ENCODE measurements around the gene UNC13D. TPM values are rescaled to one million over a fixed set of nuclear protein-coding genes. Genes with fewer than 3 reads are reported as not detected.
A peak's percentile ranks its signal among the peaks of the same experiment; 100 is the strongest.

UNC13D gene
- total RNA-seq, 4 donors from 2014 or later = 5.9 to 10.0 (median 9.0) TPM

- no peak for TF ChIP-seq EP300 (IDR thresholded peaks at IDR 0.05)
- no peak for TF ChIP-seq POLR2A (IDR thresholded peaks at IDR 0.05; ENCODE audit: low read depth)
- TF ChIP-seq POLR2AphosphoS5 (IDR thresholded peaks at IDR 0.05) = no peak
- no peak for TF ChIP-seq CTCF (IDR thresholded peaks at IDR 0.05)
- DNase-seq (ENCODE audit: extremely low spot score) = no peak
- Histone ChIP-seq H3K4me3 (peak overlapping the region; percentile 20 to 50 (median 30)), H3K27me3 (no peaks in the 10 kb centered on the region), H3K36me3 (peaks cover 33 to 67% (median 45%) of the 10 kb centered on the region in 4 donors), H3K9me3 (no peaks in the 10 kb centered on the region), H3K4me1 (peaks cover 51 to 57% (median 54%) of the 10 kb centered on the region in 4 donors), H3K27ac (replicated peaks in 1 of 4) (peak overlapping the region; percentile 71 to 73 (median 72))
- intact Hi-C loops (cut with DNase I) = loop anchor here (5.0 kb wide), 1 partner anchor 38 kb away; no protein-coding TSS in a partner anchor
- 20% methylated on average over 1 of the region's 14 CpGs for WGBS
Observed at GRCh38 chr17:75844530-75845057, 390 bp upstream of the UNC13D start.

GRCh38 chr17:75842963-75843576 lies 1.1 kb downstream of the UNC13D start:
- peaks cover 23 to 66% (median 32%) of the 10 kb centered on the region in 4 donors for H3K36me3 ChIP-seq
- peaks cover 37 to 42% (median 39%) of the 10 kb centered on the region in 4 donors for H3K4me1 ChIP-seq
- DNase-seq (ENCODE audit: extremely low spot score) = no peak
- H3K27ac ChIP-seq (replicated peaks in 1 of 4) = peak overlapping the region in 3 of 4 donors; percentile 71 to 73 (median 73)
- intact Hi-C loops (cut with DNase I) = no loop called here
- 98% methylated on average over 5 of the region's 22 CpGs for WGBS
- peak overlapping the region; percentile 20 to 50 (median 30) for H3K4me3 ChIP-seq
- H3K9me3 ChIP-seq = no peaks in the 10 kb centered on the region
- no peaks in the 10 kb centered on the region for H3K27me3 ChIP-seq
- no peak for TF ChIP-seq POLR2AphosphoS5 (IDR thresholded peaks at IDR 0.05)
- TF ChIP-seq POLR2A (IDR thresholded peaks at IDR 0.05; ENCODE audit: low read depth) = no peak
- TF ChIP-seq EP300 (IDR thresholded peaks at IDR 0.05) = no peak
- TF ChIP-seq CTCF (IDR thresholded peaks at IDR 0.05) = no peak

GRCh38 chr17:75842411-75842810 lies 1.8 kb downstream of the UNC13D start:
- H3K9me3 ChIP-seq = no peaks in the 10 kb centered on the region
- no peaks in the 10 kb centered on the region for H3K27me3 ChIP-seq
- DNase-seq (ENCODE audit: extremely low spot score) = no peak
- no peak overlapping the region for H3K4me3 ChIP-seq
- 88% methylated on average over 15 of the region's 18 CpGs for WGBS
- H3K27ac ChIP-seq (replicated peaks in 1 of 4) = no peak overlapping the region
- peaks cover 32 to 35% (median 32%) of the 10 kb centered on the region in 4 donors for H3K4me1 ChIP-seq
- H3K36me3 ChIP-seq = peaks cover 16 to 59% (median 25%) of the 10 kb centered on the region in 4 donors
- TF ChIP-seq CTCF (IDR thresholded peaks at IDR 0.05) (no peak), EP300 (IDR thresholded peaks at IDR 0.05) (no peak), POLR2A (IDR thresholded peaks at IDR 0.05; ENCODE audit: low read depth) (no peak), POLR2AphosphoS5 (IDR thresholded peaks at IDR 0.05) (no peak)
- intact Hi-C loops (cut with DNase I) = no loop called here

GRCh38 chr17:75840799-75841164 lies 3.4 kb downstream of the UNC13D start:
- WGBS = 82% methylated on average over 7 of the region's 7 CpGs
- no peak for DNase-seq (ENCODE audit: extremely low spot score)
- peaks cover 3 to 55% (median 11%) of the 10 kb centered on the region in 4 donors for H3K36me3 ChIP-seq
- no peaks in the 10 kb centered on the region for H3K27me3 ChIP-seq
- no peaks in the 10 kb centered on the region for H3K9me3 ChIP-seq
- intact Hi-C loops (cut with DNase I) = no loop called here
- TF ChIP-seq CTCF (IDR thresholded peaks at IDR 0.05) = no peak
- no peak for TF ChIP-seq POLR2AphosphoS5 (IDR thresholded peaks at IDR 0.05)
- TF ChIP-seq POLR2A (IDR thresholded peaks at IDR 0.05; ENCODE audit: low read depth) = no peak
- no peak for TF ChIP-seq EP300 (IDR thresholded peaks at IDR 0.05)
- H3K4me1 ChIP-seq = peaks cover 17 to 23% (median 19%) of the 10 kb centered on the region in 4 donors
- no peak overlapping the region for H3K4me3 ChIP-seq
- H3K27ac ChIP-seq (replicated peaks in 1 of 4) = no peak overlapping the region

Measured in esophagus muscularis mucosa (tissue), 4 donors.